GM12878 (cell line): ENCODE results near the gene PHF14. TPM values are rescaled to one million over a fixed set of nuclear protein-coding genes. Genes with fewer than 3 reads are reported as not detected.

Source experiments
- ATAC-seq: fragments of 200-7000 bp; cut with Tn5 transposase; 3 replicates; pipeline ENCODE4 v1.9.1; 2020; ENCODE audit warnings: mild to moderate bottlenecking, moderate library complexity
- BruUV-seq: library from RNA; stranded (reverse); fragments of 400-500 nt; replicated peaks from 2 replicates; lab custom pipeline; 2021; lab: Mats Ljungman, UMichigan
- CTCF ChIA-PET: fragments of 300-600 bp; sonication (Branson Sonifier 250); formaldehyde crosslinking; extraction: SDS; loops from one replicate; lab custom pipeline; 2021; ENCODE audit warnings: inconsistent platforms; lab: Yijun Ruan, JAX
- POLR2A ChIA-PET: fragments of 350-600 bp; formaldehyde crosslinking; extraction: SDS; loops from one replicate; lab custom pipeline; 2021; ENCODE audit warnings: inconsistent platforms; lab: Charles Lee
- RAD21 ChIA-PET: fragments of 300-600 bp; sonication (Branson Sonifier 250); formaldehyde crosslinking; loops from one replicate; lab custom pipeline; 2023; ENCODE audit warnings: antibody characterized with exemption; ENCODE audit not compliant: unreplicated experiment; lab: Charles Lee
- SMC1A ChIA-PET: fragments of 300-600 bp; sonication (Branson Sonifier 250); formaldehyde crosslinking; loops from one replicate; lab custom pipeline; 2023; ENCODE audit not compliant: unreplicated experiment, uncharacterized antibody; lab: Charles Lee
- DNase-seq: peaks from one replicate; pipeline ENCODE4 v3.0.0-alpha.2; 2011; ENCODE audit warnings: low read depth, low spot score
- FAIRE-seq: peaks from 3 replicates; lab custom pipeline; 2011; peaks lifted over from hg19 to GRCh38; lab: Jason Lieb, UNC
- H2AFZ ChIP-seq: 2 replicates; pipeline ENCODE4 v1.6.0; 2011; ENCODE audit warnings: low read depth, low read length, control low read depth; ENCODE audit not compliant: control insufficient read depth
- H3K27ac ChIP-seq: 2 replicates; pipeline ENCODE4 v1.5.1; 2011; ENCODE audit warnings: control low read depth; ENCODE audit not compliant: control insufficient read depth, insufficient read depth
- H3K27me3 ChIP-seq, 2 experiments: replicated peaks in 1 of 2; 2 replicates each; pipeline versions ENCODE4 v1.6.0 to v1.6.1; 2011; ENCODE audit warnings: low read length in 1 of 2; ENCODE audit not compliant: control insufficient read depth in 2 of 2, insufficient read depth in 2 of 2
- H3K36me3 ChIP-seq, 2 experiments: 2 replicates each; pipeline ENCODE4 v1.5.1; 2011; ENCODE audit warnings: low read length in 1 of 2; ENCODE audit not compliant: control insufficient read depth in 2 of 2, insufficient read depth in 2 of 2
- H3K4me1 ChIP-seq: 2 replicates; pipeline ENCODE4 v1.6.1; 2011; ENCODE audit warnings: mild to moderate bottlenecking, low read length, moderate library complexity, mixed read lengths; ENCODE audit not compliant: control insufficient read depth, insufficient read depth
- H3K4me2 ChIP-seq: 2 replicates; pipeline ENCODE4 v1.6.0; 2011; ENCODE audit warnings: control low read depth; ENCODE audit not compliant: control insufficient read depth, insufficient read depth
- H3K4me3 ChIP-seq: fragments of 200-600 bp; sonication (generic); 2 replicates; pipeline ENCODE4 v1.5.1; 2016
- H3K79me2 ChIP-seq: 2 replicates; pipeline ENCODE4 v1.6.0; 2011; ENCODE audit warnings: low read length; ENCODE audit not compliant: control insufficient read depth, insufficient read depth
- H3K9ac ChIP-seq: 2 replicates; pipeline ENCODE4 v1.8.0; 2011; ENCODE audit warnings: low read length, control low read depth, mixed read lengths; ENCODE audit not compliant: control insufficient read depth, insufficient read depth
- H3K9me3 ChIP-seq: replicated peaks from 3 replicates; pipeline ENCODE4 v1.5.1; 2011; ENCODE audit warnings: mild to moderate bottlenecking, low read length; ENCODE audit not compliant: control insufficient read depth, insufficient read depth
- H4K20me1 ChIP-seq: 2 replicates; pipeline ENCODE4 v1.6.0; 2011; ENCODE audit not compliant: control insufficient read depth, insufficient read depth
- BCL11A ChIP-seq: IDR thresholded peaks from 2 replicates; pipeline ENCODE4 v1.6.1; 2011; ENCODE audit warnings: low read depth, low read length
- CHD4 ChIP-seq: fragments of 200-600 bp; sonication (generic); IDR thresholded peaks from 2 replicates; pipeline ENCODE4 v1.6.1; 2016; ENCODE audit warnings: mild to moderate bottlenecking
- HDAC2 ChIP-seq: fragments of 200-600 bp; sonication (generic); IDR thresholded peaks from 2 replicates; pipeline ENCODE4 v1.6.1; 2017
- KLF5 ChIP-seq: fragments of 450-650 bp; IDR thresholded peaks from 2 replicates; pipeline ENCODE4 v1.6.1; 2014; ENCODE audit warnings: mild to moderate bottlenecking; ENCODE audit not compliant: partially characterized antibody
- MYB ChIP-seq: fragments of 150-350 bp; IDR thresholded peaks from 2 replicates; pipeline ENCODE4 v1.6.1; 2014; ENCODE audit warnings: mild to moderate bottlenecking, low read depth, low read length, borderline replicate concordance
- NR2C2 ChIP-seq: IDR thresholded peaks from 2 replicates; pipeline ENCODE4 v1.6.1; 2011; ENCODE audit warnings: borderline replicate concordance, low read depth; ENCODE audit not compliant: control insufficient read depth, insufficient read length
- PAX5 ChIP-seq: IDR thresholded peaks from 2 replicates; pipeline ENCODE4 v1.6.1; 2011; ENCODE audit warnings: low read depth, low read length, borderline replicate concordance
- RAD51 ChIP-seq: fragments of 450-650 bp; IDR thresholded peaks from 2 replicates; pipeline ENCODE4 v1.6.1; 2016; ENCODE audit warnings: moderate library complexity, mild to moderate bottlenecking, inconsistent platforms
- RB1 ChIP-seq: fragments of 450-650 bp; formaldehyde crosslinking; IDR thresholded peaks from 2 replicates; pipeline ENCODE4 v1.6.1; 2017; ENCODE audit warnings: mild to moderate bottlenecking, borderline replicate concordance
- RELA ChIP-seq: fragments of 450-650 bp; IDR thresholded peaks from 2 replicates; pipeline ENCODE4 v1.8.0; 2014; ENCODE audit warnings: borderline replicate concordance; ENCODE audit not compliant: partially characterized antibody
- SMC3 ChIP-seq: IDR thresholded peaks from 2 replicates; pipeline ENCODE4 v1.6.1; 2011; ENCODE audit warnings: low read length, improper control_type of control experiment, borderline replicate concordance
- WGBS: methylation state at CpG from one replicate; pipeline ENCODE4 v1.1.6; 2016; ENCODE audit warnings: low lambda C conversion rate; ENCODE audit not compliant: insufficient replicate concordance, insufficient coverage; ENCODE audit errors: missing lambda C conversion rate; 5-methylcytosine and 5-hydroxymethylcytosine counted together
- in situ Hi-C: fragments of 300-500 bp; cut with MboI; formaldehyde crosslinking; loops from 9 replicates; pipeline ENCODE4 v1.14.3; 2018; ENCODE audit warnings: mixed read lengths
- intact Hi-C: fragments of 100-400 bp; cut with micrococcal nuclease; formaldehyde crosslinking; loops from one replicate; pipeline ENCODE4 v1.14.2; 2022; ENCODE audit not compliant: unreplicated experiment
- polyA plus RNA-seq, 11 experiments: library from polyadenylated mRNA; depleted of rRNA in 4 of 11; unstranded in 6 of 11; stranded (reverse) in 5 of 11; fragments of >200 nt; fragmentation: Nextera tagmentation in 4 of 11; fragmentation: Illumina TruSeq in 1 of 11; extraction: Ambion mirVana in 4 of 11; extraction: Trizol in 1 of 11; gene quantifications; 1 replicate in 1 of 11; 2 replicates in 10 of 11; pipeline versions ENCODE4 v1.2.1 to v1.2.3, GENCODE V29; 2011 to 2016; ENCODE audit warnings: inconsistent platforms in 2 of 11, missing spikeins in 2 of 11, low read depth in 1 of 11
- total RNA-seq, 4 experiments: library from RNA; depleted of rRNA in 3 of 4; stranded (reverse); fragments of >200 nt in 3 of 4; fragmentation: Illumina TruSeq in 1 of 4; extraction: Trizol in 1 of 4; gene quantifications; 2 replicates each; pipeline versions ENCODE4 v1.2.1 to v1.2.3, GENCODE V29; 2013 to 2021
- TF ChIP-seq, protein P1 (sequence below): fragments of 450-650 bp; IDR thresholded peaks from 2 replicates; pipeline ENCODE4 v1.6.1; 2017; ENCODE audit warnings: mild to moderate bottlenecking, moderate library complexity
- TF ChIP-seq, protein P2 (sequence below): fragments of 450-650 bp; IDR thresholded peaks from 2 replicates; pipeline ENCODE4 v1.6.1; 2018; ENCODE audit warnings: borderline replicate concordance, mild to moderate bottlenecking; ENCODE audit not compliant: partially characterized antibody
- TF ChIP-seq, protein P3 (sequence below), 3 experiments: IDR thresholded peaks in 2 of 3; conservative IDR thresholded peaks in 1 of 3; 2 replicates each; pipeline ENCODE4 v1.5.1; 2011; ENCODE audit warnings: low read depth in 3 of 3, low read length in 3 of 3, mild to moderate bottlenecking in 3 of 3, control low read depth in 2 of 3, moderate library complexity in 2 of 3, inconsistent platforms in 1 of 3, mixed read lengths in 1 of 3; ENCODE audit not compliant: control insufficient read depth in 2 of 3, insufficient read depth in 1 of 3; ENCODE audit errors: extremely low read depth in 1 of 3

The PHF14 gene
- total and polyA plus RNA-seq, 10 of the 15 experiments (the other 5 are each of a cell fraction or from before 2014, with no cell fraction given), result 21.3 to 47.1 (median 29.9) TPM

DNA sequence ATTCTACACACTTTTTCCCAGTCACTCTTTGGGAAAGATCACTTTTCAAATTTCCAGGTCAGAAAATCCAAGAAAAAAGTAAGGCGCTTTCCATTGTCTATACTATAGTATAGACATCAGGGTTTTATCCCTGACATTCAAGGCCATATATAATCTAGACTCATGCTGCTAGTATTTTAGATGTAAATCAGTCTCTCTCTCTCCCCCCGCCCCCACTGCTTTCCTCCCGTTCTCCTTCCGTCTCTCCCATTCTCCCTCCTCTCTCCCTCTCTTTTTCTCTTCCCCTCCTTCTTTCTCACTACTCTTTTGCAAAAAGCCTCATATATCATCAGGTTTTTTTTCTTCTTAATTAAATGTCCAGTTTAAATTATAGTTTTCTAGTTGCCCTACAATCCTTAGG lies 154.8 kb downstream of the PHF14 start (continued):
- TF ChIP-seq, protein P1, sequence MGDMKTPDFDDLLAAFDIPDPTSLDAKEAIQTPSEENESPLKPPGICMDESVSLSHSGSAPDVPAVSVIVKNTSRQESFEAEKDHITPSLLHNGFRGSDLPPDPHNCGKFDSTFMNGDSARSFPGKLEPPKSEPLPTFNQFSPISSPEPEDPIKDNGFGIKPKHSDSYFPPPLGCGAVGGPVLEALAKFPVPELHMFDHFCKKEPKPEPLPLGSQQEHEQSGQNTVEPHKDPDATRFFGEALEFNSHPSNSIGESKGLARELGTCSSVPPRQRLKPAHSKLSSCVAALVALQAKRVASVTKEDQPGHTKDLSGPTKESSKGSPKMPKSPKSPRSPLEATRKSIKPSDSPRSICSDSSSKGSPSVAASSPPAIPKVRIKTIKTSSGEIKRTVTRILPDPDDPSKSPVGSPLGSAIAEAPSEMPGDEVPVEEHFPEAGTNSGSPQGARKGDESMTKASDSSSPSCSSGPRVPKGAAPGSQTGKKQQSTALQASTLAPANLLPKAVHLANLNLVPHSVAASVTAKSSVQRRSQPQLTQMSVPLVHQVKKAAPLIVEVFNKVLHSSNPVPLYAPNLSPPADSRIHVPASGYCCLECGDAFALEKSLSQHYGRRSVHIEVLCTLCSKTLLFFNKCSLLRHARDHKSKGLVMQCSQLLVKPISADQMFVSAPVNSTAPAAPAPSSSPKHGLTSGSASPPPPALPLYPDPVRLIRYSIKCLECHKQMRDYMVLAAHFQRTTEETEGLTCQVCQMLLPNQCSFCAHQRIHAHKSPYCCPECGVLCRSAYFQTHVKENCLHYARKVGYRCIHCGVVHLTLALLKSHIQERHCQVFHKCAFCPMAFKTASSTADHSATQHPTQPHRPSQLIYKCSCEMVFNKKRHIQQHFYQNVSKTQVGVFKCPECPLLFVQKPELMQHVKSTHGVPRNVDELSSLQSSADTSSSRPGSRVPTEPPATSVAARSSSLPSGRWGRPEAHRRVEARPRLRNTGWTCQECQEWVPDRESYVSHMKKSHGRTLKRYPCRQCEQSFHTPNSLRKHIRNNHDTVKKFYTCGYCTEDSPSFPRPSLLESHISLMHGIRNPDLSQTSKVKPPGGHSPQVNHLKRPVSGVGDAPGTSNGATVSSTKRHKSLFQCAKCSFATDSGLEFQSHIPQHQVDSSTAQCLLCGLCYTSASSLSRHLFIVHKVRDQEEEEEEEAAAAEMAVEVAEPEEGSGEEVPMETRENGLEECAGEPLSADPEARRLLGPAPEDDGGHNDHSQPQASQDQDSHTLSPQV, result no peak
- TF ChIP-seq RELA (no peak), CHD4 (no peak), BCL11A (no peak), KLF5 (no peak)
- TF ChIP-seq, protein P2, sequence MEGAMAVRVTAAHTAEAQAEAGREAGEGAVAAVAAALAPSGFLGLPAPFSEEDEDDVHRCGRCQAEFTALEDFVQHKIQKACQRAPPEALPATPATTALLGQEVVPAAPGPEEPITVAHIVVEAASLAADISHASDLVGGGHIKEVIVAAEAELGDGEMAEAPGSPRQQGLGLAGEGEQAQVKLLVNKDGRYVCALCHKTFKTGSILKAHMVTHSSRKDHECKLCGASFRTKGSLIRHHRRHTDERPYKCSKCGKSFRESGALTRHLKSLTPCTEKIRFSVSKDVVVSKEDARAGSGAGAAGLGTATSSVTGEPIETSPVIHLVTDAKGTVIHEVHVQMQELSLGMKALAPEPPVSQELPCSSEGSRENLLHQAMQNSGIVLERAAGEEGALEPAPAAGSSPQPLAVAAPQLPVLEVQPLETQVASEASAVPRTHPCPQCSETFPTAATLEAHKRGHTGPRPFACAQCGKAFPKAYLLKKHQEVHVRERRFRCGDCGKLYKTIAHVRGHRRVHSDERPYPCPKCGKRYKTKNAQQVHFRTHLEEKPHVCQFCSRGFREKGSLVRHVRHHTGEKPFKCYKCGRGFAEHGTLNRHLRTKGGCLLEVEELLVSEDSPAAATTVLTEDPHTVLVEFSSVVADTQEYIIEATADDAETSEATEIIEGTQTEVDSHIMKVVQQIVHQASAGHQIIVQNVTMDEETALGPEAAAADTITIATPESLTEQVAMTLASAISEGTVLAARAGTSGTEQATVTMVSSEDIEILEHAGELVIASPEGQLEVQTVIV, result no peak

DNA sequence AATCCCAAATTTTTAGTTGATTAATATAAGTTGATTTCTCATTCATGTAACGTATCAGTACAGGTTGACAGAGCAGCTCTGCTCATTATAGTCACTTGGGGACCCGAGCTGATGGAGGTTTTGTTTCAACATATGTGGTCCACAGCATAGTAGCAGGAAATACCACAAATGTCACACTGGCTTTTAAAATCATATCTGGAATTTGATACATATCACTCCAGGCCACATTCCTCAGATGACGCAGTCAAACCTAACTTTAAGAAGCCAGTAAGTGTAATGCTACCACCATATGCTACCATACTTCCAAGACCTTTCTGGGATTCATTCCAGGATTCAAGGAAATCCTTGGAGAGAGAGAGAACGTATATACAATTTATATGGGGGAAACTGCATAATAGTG lies 156.3 kb downstream of the PHF14 start:
- POLR2A ChIA-PET, result no interaction called here
- RAD21 ChIA-PET, result no interaction called here
- CTCF ChIA-PET, result no interaction called here
- TF ChIP-seq MYB (no peak), SMC3 (no peak), HDAC2 (no peak), RAD51 (no peak), RB1 (no peak), PAX5 (no peak), NR2C2 (no peak)
- TF ChIP-seq, protein P3, sequence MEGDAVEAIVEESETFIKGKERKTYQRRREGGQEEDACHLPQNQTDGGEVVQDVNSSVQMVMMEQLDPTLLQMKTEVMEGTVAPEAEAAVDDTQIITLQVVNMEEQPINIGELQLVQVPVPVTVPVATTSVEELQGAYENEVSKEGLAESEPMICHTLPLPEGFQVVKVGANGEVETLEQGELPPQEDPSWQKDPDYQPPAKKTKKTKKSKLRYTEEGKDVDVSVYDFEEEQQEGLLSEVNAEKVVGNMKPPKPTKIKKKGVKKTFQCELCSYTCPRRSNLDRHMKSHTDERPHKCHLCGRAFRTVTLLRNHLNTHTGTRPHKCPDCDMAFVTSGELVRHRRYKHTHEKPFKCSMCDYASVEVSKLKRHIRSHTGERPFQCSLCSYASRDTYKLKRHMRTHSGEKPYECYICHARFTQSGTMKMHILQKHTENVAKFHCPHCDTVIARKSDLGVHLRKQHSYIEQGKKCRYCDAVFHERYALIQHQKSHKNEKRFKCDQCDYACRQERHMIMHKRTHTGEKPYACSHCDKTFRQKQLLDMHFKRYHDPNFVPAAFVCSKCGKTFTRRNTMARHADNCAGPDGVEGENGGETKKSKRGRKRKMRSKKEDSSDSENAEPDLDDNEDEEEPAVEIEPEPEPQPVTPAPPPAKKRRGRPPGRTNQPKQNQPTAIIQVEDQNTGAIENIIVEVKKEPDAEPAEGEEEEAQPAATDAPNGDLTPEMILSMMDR (IDR thresholded peaks at IDR 0.05 in 2 of 3, conservative IDR thresholded peaks at IDR 0.05 in 1 of 3; ENCODE audit: control insufficient read depth in 2 of 3, extremely low read depth in 1 of 3, insufficient read depth in 1 of 3, low read depth in 3 of 3, low read length in 3 of 3), result no peak

More for the DNA sequence above, 156.3 kb downstream of the PHF14 start:
- Histone ChIP-seq H3K4me2 (no peak overlapping the region), H3K36me3 (no peaks in the 10 kb centered on the region), H3K9me3 (no peaks in the 10 kb centered on the region), H3K9ac (no peak overlapping the region), H4K20me1 (no peaks in the 10 kb centered on the region), H3K27me3 (no peaks in the 10 kb centered on the region), H2AFZ (no peak overlapping the region), H3K4me3 (no peak overlapping the region), H3K4me1 (no peaks in the 10 kb centered on the region), H3K79me2 (no peaks in the 10 kb centered on the region), H3K27ac (no peak overlapping the region)
- no peak for DNase-seq
- WGBS, result 81% methylated on average over 4 of the region's 4 CpGs
- in situ Hi-C loops (no loop called here), intact Hi-C loops (no loop called here)
- BruUV-seq, result no TSS peak
- SMC1A ChIA-PET, result no interaction called here
- no peak for FAIRE-seq
- no peak for ATAC-seq
